ENCODE results near the gene USP22.

DNA sequence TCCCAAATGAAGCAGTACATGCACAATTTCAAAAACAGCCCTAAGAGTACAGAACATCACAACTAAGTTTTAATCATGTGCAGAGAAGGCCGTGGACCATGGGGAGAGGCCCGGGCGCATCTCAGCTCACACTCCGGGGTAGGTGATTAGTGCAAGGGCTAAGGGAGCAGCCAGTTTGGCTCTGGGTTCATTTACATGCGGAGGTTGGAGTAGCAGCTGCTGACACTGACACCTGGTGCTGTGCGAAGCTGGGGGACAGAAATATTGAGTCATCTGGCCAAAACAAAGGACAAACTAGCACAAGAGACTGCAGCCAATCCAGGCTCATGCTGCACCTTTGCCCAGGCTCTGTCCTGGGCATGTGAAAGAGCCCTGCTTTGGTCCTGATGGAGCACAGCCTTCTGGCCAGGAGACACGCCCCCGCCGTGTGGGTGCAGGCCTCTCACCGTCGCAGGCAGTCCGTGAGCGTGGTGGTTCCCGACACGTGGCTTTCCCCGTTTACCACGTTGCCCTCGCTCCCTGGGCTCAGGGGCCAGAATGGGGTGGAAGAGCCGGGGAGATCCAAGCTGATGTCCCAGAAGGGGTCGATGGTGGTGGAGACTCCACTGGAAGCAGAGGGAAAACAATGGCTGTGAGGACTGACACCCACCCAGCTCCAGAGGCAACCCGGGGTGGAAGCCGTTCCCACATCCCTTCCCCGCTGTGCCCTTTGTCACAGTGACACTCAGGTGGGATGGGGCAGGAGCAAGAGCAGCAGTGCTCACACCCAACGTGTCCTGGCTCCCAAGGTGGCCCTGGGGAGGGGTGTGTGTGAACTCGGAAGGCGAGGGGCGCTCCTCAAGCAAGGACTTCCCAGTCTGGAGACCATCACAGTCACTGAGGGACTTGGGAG lies 31.9 kb downstream of the USP22 start:
- TF ChIP-seq EZH2phosphoT487 (IDR thresholded peaks at IDR 0.05) (no peak), EZH2 (IDR thresholded peaks at IDR 0.05) (no peak)
- TF ChIP-seq, protein P1, sequence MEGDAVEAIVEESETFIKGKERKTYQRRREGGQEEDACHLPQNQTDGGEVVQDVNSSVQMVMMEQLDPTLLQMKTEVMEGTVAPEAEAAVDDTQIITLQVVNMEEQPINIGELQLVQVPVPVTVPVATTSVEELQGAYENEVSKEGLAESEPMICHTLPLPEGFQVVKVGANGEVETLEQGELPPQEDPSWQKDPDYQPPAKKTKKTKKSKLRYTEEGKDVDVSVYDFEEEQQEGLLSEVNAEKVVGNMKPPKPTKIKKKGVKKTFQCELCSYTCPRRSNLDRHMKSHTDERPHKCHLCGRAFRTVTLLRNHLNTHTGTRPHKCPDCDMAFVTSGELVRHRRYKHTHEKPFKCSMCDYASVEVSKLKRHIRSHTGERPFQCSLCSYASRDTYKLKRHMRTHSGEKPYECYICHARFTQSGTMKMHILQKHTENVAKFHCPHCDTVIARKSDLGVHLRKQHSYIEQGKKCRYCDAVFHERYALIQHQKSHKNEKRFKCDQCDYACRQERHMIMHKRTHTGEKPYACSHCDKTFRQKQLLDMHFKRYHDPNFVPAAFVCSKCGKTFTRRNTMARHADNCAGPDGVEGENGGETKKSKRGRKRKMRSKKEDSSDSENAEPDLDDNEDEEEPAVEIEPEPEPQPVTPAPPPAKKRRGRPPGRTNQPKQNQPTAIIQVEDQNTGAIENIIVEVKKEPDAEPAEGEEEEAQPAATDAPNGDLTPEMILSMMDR (IDR thresholded peaks at IDR 0.05): no peak

Measured in neural progenitor cell (in vitro differentiated cells).